Measurements from ENCODE around the gene HTT-AS.

HTT-AS gene

GRCh38 chr4:3074846-3075651 lies 711 bp upstream of the HTT-AS start:
- TF ChIP-seq ZFX (IDR thresholded peaks at IDR 0.05) (peak; percentile 59), CTCF (conservative IDR thresholded peaks at IDR 0.05) (no peak)
- H3K27ac ChIP-seq, result peak overlapping the region; percentile 77

- H3K27ac ChIP-seq, result peak overlapping the region; percentile 77
- peak; percentile 18 for TF ChIP-seq CTCF (conservative IDR thresholded peaks at IDR 0.05)
- no peak for TF ChIP-seq ZFX (IDR thresholded peaks at IDR 0.05)
Observed at GRCh38 chr4:3073158-3074077, 920 bp downstream of the HTT-AS start.

- TF ChIP-seq ZFX (IDR thresholded peaks at IDR 0.05) (no peak), CTCF (conservative IDR thresholded peaks at IDR 0.05) (no peak)
Observed at GRCh38 chr4:3071811-3072210, 2.5 kb downstream of the HTT-AS start.

GRCh38 chr4:3070709-3071500 lies 3.4 kb downstream of the HTT-AS start:
- no peak for TF ChIP-seq CTCF (conservative IDR thresholded peaks at IDR 0.05)
- no peak for TF ChIP-seq ZFX (IDR thresholded peaks at IDR 0.05)
- H3K27ac ChIP-seq, result no peak overlapping the region

More at GRCh38 chr4:3071811-3072210, 2.5 kb downstream of the HTT-AS start:
- no peak overlapping the region for H3K27ac ChIP-seq

GRCh38 chr4:3069661-3070199 lies 4.6 kb downstream of the HTT-AS start:
- no peak overlapping the region for H3K27ac ChIP-seq
- no peak for TF ChIP-seq CTCF (conservative IDR thresholded peaks at IDR 0.05)
- TF ChIP-seq ZFX (IDR thresholded peaks at IDR 0.05), result no peak

- TF ChIP-seq CTCF (conservative IDR thresholded peaks at IDR 0.05) (no peak), ZFX (IDR thresholded peaks at IDR 0.05) (no peak)
- H3K27ac ChIP-seq, result no peak overlapping the region
Observed at GRCh38 chr4:3067473-3068001, 6.8 kb downstream of the HTT-AS start.

Measured in C4-2B (cell line).